UCSD-AML1 (cell line): ENCODE results near the gene SHLD1.
A peak's percentile ranks its signal among the peaks of the same experiment; 100 is the strongest.

Experiments used
- DNase-seq: peaks from one replicate; lab custom pipeline; 2025; ENCODE audit not compliant: unreplicated experiment; lab: John Stamatoyannopoulos, UW

The SHLD1 gene

DNA sequence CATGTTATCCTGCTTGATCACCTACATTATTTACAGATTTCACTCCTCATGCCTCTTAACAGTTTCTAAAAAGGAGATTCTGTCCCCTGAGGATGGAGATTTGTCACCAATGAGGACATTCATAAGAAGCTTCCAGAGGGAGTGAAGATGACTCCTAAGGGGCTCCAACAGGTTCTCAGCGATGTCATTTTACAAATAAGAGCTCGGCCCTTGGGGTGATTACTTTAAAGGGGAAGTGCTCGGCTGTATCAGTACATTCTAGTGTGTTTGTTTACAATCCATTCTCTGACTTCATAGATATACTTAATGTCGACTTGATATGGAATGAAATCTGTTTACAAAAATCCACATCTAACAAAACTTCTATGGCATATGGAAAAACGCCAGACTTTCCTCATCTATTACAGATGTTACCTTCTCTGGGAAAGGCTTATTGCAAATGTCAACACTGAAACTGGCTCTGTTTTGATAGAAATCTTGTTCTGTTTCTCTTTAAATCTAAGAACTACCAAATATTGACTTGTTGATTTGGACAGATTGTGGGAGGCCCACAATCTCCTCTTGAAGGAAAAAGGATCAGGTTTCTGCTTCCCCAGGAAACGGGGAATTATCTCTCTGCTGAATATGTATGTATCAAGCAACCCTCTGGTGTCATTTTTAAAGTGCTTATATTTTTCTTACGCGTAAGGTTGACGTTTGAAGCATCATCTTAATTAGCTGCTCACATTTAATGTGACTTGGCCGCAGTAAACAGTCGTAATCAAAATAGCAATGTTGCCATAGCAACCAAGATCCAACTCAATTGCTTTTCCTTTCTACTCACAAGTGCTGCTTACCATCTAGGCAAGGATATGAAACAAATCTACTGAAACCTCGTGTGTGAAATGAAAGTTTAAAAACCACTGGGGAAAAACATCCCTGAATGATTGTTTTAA, 95.7 kb downstream of the SHLD1 start:
- DNase-seq, result no peak

DNA sequence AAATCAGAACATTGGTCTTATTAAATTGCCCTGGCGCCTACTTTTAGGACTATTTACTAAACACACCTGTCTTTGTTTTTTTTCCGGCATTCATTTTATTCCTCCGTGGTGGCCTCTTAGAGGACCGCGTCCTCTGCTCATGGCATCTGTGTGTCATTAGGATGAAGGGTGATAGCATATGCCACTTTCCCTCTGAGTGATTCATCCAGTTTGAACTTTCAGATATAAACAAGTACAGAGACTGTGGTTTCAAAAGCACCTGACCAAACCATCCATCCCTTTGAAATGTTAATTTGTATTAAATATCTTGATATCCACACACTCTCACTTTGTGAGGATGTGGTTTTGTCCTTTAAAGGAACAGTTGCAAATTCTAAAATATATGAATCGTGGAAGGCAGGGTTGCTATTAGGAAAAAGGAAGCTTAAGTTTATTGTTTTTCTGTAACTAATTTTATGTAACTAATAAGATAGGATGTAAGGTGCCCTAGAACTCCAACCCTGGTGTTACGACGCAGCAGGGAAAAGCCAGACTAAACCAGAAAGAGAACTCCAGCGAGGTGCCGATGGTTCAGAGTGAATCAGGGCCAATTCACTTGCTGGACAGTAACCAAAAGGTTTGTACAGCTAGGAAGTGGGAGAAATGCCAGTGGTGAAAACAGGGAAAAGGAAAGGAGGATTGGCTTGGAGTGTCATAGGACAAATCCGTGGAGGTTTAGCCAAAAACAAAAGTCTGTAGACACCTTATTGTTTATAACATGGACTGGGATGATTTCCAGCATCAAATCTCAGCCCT, 98.7 kb downstream of the SHLD1 start:
- no peak for DNase-seq

DNA sequence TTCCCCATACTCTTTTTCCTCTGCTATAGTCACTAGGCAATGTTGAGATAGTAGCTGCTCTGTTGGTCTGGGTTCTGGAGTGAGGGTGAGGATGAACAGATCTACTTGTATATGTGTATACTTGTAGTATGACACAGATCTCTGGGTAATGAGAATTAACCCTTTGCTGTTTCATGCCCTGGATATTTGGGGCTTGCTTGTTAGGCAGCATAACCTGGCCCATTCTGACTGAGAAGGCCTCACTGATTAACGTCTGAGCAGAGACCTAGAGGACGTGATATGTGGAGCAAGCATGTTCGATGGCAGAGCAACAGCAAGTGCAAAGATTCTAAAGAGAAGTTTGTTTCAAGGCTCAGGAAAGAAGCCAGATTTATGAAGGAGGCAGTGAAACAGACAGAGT, 105.7 kb downstream of the SHLD1 start:
- DNase-seq, result no peak

DNA sequence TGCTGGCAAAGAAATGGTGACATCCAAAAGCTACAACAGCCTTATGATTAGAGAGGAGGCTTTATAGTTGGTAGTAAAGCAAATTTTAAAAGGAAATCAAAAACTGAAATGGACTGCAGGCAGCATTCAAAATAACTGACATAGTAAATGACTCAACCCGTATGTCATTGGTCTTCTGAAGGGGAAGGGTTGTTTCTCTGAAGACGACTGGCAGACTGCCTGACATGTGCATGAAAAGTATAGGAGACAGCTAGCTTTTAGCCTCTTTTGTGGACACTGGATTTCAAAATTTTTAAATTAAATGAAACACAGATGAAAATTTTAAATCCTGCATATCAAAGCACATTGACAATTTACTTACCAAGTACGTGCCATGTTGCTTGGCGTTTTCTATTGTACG, 109.4 kb downstream of the SHLD1 start:
- no peak for DNase-seq

GRCh38 chr20:5862703-5863039, 112.5 kb downstream of the SHLD1 start:
- DNase-seq, result no peak

DNA sequence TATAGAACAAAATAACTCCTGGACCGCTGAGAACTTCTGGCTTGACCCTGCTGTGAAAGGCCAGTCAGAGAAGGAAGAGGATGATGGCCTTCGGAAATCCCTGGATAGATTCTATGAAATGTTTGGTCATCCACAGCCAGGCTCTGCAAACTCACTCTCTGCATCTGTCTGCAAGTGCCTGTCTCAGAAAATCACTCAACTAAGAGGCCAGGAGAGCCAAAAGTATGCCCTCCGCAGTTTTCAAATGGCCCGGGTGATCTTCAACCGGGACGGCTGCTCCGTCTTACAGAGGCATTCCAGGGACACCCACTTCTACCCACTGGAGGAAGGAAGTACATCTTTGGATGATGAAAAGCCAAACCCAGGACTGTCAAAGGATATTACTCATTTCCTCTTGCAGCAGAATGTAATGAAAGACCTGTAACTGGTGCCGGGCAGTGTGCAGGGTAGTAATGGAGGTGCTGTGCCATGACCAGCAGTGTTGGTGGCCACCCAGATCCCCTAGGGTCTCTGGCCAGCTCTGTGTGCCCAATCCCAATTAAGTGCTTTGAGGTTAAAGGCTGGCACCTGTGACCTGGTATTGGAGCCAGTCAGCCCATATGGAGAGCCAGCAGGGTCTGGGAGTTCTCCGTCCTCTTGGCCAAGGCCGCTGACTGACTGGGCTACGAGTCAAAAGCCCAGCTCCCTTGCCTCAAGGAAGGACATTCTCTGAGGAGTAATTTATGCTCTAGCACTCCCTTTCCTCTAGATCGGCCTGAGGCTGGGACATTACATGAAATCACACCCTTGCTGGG, 113.0 kb downstream of the SHLD1 start:
- DNase-seq, result peak; percentile 36

DNA sequence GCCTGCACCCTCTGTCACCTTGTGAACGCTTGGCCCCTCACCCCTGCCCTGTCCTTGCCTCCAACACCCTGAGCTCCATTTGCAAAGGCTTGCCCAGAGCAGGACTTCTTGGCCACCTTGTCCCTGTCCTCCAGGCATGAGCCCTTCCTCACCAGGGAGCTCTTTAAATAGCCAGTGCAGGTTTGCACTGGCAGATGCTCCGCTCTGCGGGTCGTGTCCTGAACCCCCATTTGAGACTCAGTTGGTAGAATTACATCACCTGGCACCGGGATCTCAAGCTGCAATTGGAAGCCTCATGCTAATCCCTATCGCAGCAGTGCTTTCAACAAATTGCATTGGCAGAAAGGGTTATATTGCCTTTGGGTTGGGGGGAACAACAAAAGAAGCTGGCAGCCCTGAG, 114.2 kb downstream of the SHLD1 start:
- no peak for DNase-seq

DNA sequence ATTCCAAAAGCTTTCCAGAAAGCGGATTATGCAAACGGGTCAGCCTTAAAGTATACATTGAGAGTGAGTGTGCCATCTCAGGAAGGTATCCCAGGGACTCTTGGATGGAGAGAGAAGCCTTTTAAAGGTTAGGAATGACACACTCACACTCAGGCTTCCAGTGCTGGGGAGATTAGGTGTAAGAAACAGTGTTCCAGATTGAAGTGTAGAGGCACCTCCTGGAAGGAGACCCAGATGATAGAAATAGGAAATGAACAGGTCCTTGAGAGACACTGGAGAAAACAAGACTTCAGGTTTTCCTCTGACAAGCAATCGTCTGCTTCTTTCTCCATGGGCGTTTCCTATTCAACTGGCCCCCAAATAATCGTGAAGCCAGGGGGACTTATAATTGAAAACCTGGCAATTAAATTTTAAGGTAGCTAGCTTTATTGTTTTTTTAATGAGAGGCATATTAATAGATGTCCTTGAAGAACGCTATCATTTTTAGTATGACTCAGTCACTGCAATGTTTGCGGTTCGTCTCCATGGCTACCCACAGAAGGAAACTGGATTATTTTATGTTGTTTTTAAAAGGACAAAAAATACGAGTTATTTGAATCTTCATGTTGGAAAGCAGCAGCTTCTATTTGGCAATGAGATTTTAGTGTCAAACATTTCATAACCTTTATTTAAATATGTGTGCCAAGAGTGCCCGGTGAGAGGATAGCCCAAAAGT, 114.8 kb downstream of the SHLD1 start:
- no peak for DNase-seq

- DNase-seq, result no peak
These were observed 115.4 kb downstream of the SHLD1 start for GRCh38 chr20:5865604-5866003.

DNA sequence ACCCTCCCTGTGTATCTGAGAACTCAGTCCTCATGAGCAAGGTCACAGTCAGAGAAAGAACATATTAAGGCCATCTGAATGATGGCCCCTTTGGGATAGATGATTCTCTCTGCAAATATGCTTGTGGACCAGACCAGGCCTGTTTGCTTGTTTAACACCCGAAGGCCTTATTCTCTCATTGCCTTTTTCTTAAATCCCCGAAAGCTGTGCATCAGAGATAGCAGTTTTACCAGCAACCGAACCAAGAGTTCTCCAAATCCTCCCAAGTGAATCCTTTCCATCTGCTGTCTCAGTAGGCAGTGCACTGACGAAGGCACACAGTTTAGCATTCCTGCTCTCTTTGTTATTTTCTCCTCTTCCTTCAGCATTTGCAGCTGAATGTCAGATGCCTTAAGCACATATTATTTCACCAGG, 120.4 kb downstream of the SHLD1 start:
- no peak for DNase-seq

- no peak for DNase-seq
These were observed 121.5 kb downstream of the SHLD1 start for GRCh38 chr20:5871459-5872410.

GRCh38 chr20:5877128-5877527, 126.9 kb downstream of the SHLD1 start:
- DNase-seq, result no peak

DNA sequence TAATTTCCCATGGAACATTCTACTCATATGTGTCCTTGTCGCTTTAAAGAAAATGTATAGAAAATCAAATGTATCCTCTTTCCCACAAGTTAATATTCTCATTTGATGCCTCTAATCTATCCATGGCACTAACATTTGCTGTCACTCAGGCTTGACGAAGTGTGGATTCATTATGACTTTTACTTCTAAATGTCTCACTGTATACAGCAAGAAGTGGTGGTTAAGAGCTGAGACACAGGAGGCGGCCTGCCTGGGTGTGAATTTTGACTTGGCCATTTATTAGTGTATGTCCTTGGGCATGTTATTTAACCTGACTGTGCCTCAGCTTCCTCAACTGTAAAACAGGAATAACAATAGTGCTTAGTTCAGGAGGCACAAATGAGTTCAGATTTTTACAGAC, 130.1 kb downstream of the SHLD1 start:
- DNase-seq, result no peak

DNA sequence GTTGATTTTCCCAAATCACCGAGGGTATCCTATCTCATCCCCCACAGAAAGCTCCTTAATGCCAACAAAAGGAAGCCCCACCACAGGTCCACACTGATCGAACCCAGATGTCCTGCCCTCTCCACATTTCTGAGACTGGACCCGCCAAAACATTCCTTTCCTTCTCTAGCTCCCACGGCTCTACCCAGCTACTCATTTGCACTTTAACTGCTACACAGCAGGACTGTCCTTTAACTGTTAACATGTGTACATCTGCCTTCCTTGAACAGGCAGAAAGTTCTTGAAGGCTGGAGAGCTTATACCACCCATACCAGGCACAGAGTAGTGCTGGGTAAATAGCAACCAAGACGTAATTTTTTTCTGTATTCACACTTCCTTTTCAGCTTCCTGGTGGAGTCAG, 131.5 kb downstream of the SHLD1 start:
- no peak for DNase-seq

DNA sequence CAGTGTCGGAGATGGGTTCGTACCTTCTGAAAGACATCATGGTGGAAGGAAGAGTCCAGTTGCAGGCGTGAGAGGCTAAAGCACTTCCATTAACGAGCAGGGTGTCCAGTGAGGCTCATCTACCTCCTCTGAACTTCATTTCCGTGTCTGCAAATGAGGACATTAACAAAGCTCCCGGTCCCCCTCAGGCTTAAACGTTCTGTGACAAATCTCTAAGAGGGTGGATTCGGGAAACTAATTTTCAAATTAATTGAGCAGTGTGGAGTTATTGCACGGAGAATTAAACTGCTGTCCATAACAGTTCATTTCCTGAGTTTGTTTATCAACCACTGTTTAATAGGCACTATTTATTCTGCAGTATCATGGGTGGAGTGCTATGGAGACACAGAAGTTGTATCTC, 132.0 kb downstream of the SHLD1 start:
- no peak for DNase-seq

DNA sequence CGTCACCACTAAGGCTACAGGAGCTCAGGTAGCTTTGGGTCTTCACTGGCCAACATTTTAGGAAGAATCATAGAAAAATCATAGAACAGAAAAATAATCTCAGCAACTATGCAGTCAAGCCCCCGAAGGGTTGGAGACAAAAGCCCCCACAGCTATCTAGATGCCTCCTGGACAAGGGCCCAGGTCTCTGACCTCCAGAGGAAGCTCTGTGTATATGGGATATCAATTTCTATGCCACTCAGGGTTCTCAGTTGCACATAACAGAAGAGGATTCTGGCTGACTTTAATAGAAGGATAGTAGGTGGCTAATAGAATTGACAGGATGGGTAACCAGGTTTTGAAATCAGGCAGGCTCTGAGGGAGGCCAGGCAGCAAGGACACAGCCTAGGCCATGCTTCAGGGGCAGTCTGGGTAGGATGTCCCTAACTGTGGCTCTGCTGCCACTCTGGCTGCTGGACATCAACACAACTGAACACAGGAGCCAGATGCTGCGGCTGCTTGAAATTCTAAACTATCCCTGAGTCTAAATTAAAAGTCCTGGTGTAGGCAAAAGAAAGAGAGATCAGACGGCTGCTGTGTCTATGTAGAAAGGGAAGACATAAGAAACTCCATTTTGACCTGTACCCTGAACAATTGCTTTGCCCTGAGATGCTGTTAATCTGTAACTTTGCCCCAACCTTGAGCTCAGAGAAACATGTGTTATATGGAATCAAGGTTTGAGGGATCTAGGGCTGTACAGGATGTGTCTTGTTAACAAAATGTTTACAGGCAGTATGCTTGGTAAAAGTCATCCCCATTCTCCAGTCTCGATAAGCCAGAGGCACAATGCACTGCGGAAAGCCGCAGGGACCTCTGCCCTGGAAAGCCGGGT, 134.5 kb downstream of the SHLD1 start:
- no peak for DNase-seq

DNA sequence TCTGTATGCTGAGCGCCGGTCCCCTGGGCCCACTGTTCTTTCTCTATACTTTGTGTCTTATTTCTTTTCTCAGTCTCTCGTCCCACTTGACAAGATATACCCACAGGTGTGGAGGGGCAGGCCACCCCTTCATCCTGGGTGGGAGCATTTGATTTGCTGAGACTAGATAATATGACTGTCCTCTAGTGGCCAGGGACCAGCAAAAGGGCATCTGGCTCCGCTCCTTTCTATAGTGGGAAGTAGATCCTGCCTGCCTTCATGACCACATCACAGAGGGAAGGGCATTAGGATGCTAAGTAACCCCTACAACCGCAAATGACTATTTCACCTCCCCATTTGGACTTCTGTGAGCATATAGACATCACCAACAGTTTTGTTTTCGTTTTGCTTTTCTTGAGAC, 135.7 kb downstream of the SHLD1 start:
- DNase-seq, result no peak

DNA sequence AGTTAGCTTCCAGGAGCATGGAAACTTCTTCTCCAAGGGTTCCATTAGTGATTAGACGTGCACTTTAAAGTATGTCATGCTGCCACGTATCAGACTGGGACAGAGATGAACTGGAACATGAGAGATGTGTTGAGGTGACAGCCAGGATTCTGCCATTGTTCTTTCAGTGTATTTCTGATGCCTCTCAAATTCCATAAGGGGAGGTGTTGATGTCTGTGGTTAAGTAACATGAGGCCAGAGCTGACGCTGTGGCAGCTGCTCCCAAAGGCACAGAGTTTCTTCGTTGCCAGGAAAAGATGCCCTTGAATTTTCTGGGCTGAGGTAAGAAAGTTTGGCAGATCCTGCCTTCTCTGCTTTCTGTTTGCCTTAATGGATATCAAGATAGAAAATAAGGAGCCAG, 136.6 kb downstream of the SHLD1 start:
- DNase-seq, result no peak

GRCh38 chr20:5887386-5887785, 137.2 kb downstream of the SHLD1 start:
- no peak for DNase-seq
